GM19372 (cell line): ENCODE results near the gene CROCC.

Experiments
- ATAC-seq: cut with Tn5 transposase; IDR thresholded peaks from one replicate; pipeline ENCODE4 v1.9.1; 2021; ENCODE audit warnings: mild to moderate bottlenecking, low read depth, moderate library complexity; ENCODE audit not compliant: unreplicated experiment

Gene CROCC

DNA sequence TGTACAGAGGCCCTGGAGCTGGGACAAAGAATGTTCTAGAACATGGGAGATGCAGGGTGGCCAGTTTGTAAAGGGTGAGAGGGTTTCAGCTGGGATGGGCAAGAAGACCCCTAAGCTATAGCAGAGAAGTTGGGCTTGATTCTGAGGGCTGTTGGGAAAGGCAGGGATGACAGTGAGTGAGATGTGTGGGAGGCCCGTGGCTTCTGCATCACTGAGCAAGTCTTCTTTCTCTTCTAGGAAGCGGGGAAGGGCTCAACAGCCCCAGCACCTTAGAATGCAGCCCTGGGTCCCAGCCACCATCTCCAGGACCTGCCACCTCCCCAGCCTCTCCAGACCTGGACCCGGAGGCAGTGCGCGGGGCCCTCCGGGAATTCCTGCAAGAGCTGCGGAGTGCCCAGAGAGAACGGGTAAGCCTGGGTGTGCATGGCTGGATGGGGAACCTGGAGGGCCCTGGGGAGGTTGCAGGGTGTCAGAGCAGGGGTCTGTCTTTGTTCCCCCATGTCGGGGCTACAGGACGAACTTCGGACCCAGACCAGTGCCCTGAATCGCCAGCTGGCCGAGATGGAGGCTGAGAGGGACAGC is 43.8 kb downstream of the CROCC start:
- ATAC-seq = no peak

DNA sequence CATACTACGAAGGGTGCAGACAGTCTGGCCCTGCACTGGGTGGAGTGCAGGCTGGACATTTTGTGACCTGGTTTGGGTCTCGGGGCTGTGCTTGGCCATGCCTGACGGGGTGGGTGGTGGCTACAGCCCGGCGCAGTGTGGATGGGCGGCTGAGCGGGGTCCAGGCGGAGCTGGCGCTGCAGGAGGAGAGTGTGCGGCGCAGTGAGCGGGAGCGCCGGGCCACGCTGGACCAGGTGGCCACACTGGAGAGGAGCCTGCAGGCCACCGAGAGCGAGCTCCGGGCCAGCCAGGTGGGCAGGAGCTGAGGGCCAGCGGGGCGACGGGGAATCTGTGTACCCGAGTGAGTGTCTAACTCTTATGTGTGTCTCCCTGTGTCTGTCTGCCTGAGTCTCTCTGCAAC is 44.6 kb downstream of the CROCC start:
- ATAC-seq = no peak

DNA sequence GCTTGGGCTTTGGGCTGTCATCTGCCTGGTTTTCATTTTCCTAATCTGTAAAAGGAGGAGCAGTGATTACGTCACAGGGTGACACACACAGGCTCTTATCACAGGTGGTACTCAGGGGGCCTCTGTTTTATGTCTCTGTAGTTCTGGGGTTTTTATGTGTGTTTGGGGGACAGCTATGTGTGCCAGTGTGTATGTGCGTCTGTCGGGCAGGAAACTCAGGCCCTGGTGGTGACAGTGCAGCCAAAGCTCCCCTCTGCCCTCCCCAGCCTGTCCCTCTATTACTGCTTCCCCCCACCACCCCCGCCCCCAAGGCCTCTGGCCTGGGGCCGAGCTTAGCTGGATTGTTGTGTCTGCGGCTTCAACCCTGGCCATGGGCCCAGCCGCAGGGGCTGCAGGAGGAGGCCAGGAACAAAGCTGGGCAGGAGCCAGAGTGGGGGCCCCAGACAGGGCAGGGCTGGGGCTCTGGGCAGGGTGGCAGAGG is 45.4 kb downstream of the CROCC start:
- no peak for ATAC-seq

DNA sequence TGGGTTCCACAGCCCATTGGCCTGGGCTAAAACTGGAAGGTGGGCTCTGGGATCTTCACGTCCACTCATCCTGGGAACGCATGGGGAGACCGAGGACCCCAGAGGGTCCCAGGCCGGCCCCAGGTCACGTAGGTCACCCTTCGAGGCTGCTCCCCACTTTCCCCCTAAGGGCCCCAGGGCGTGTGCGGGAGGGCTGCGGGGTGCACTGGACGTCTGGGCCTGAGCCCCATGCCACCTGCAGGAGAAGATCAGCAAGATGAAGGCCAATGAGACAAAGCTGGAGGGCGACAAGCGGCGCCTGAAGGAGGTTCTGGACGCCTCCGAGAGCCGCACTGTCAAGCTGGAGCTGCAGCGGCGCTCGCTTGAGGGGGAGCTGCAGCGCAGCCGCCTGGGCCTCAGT is 46.2 kb downstream of the CROCC start:
- no peak for ATAC-seq

DNA sequence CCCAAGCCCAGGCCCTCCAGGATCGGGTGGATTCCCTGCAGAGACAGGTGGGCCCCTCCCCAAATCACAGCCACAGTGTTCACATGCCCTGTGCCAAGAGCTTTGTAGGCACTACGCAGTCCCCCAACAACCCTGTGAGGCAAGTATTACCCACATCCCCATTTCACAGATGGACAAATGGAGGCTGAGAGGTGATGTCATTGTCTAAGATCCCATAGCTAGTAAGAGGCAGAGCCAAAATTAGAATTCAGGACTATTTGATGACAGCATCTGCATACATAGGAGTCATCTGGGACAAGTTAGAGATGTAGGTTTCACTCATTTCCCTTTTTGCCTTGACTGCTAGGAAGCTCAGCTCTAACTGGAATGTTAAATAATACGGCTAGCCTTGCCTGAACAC is 46.6 kb downstream of the CROCC start:
- no peak for ATAC-seq

DNA sequence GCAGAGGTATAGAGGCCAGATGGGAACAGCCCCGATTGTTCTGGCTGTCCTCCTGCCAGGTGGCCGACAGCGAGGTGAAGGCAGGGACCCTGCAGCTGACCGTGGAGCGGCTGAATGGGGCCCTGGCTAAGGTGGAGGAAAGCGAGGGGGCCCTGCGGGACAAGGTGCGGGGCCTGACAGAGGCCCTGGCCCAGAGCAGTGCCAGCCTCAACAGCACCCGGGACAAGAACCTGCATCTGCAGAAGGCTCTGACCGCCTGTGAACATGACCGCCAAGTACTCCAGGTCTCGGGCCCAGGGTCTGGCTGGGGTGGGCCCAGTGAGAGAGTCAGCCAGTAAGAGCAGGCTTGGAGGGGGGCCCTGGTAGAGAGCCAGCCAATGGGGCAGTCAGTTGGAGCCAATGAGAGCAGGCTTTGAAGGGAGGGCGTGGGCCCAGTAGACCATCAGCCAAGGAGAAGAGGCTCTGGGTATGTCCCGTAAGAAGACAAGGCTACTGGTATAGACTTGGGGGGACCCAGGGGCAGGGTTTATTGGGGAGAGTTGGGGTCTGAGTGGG is 47.4 kb downstream of the CROCC start:
- no peak for ATAC-seq

DNA sequence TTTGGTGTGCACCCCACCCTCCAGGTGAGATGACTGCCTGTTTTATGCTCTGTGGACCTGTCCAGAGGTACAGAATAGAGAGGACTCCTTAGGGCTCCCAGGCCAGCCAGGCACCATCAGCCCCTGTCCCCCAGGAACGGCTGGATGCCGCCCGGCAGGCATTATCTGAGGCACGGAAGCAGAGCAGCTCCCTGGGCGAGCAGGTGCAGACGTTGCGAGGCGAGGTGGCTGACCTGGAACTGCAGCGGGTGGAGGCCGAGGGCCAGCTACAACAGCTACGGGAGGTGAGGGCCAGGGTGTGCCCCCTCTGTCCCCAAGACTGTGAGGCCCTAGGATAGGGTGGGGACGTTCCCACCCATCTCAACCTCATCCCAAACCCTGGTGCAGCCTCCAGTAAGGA is 47.9 kb downstream of the CROCC start:
- no peak for ATAC-seq

DNA sequence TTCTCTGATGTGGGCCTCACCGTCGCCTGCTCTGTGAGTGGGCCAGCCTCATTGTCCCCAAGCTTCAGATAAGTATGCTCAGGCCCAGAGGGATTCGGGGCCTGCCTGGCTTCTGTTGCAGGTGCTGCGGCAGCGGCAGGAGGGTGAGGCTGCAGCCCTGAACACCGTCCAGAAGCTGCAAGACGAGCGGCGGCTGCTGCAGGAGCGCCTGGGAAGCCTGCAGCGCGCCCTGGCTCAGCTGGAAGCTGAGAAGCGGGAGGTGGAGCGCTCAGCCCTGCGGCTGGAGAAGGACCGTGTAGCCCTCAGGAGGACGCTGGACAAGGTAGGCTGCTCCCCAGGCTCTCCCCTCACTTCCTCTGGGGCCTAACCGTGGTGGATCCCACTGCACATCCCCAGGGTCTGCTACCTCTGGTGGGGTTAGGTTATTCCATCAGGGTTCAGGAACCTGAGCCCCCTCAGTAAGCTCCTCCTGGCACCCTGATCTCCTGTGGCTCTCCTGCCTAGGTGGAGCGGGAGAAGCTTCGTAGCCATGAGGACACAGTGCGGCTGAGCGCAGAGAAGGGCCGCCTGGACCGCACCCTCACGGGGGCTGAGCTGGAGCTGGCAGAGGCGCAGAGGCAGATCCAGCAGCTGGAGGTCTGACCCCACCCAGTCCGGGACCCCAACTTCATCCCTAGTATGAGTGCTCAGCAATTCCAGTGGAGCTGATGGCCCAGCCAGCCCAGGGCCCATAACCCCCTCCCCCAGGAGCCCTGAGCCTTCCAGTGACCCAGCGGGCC is 48.6 kb downstream of the CROCC start:
- ATAC-seq = no peak

DNA sequence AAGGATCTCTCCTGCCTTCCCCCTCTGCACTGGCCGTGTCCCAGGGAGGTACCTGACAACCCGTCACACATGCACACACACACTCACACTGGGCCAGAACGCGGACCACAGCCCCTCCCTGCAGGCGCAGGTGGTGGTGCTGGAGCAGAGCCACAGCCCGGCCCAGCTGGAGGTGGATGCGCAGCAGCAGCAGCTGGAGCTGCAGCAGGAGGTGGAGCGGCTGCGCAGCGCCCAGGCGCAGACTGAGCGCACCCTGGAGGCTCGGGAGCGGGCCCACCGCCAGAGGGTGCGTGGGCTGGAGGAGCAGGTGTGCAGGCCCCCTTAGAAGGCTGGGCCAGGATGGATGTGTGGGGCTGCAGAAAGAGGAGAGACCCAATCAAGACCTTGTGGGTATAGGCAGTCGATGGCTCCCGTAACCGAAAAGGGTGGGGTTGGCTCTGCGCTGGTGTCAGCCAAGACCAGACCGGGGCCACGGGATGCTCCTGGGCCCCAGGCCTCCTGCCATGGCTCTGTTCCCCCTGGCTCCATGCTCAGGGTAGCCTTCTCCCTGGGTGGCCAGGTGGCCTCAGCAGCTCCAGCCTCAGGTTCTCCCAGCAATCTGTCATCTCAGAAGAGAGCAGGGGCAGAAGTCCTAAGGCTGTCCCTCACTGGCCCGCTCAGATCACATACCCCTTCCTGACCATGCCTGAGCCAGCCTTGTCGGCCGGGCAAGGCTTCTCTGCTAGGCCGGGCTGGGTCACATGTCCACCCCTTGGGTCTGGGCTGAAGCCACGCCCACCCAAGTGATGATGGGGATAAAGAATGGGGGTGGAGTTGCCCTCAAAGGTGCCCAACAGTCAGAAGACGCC is 49.8 kb downstream of the CROCC start:
- no peak for ATAC-seq

DNA sequence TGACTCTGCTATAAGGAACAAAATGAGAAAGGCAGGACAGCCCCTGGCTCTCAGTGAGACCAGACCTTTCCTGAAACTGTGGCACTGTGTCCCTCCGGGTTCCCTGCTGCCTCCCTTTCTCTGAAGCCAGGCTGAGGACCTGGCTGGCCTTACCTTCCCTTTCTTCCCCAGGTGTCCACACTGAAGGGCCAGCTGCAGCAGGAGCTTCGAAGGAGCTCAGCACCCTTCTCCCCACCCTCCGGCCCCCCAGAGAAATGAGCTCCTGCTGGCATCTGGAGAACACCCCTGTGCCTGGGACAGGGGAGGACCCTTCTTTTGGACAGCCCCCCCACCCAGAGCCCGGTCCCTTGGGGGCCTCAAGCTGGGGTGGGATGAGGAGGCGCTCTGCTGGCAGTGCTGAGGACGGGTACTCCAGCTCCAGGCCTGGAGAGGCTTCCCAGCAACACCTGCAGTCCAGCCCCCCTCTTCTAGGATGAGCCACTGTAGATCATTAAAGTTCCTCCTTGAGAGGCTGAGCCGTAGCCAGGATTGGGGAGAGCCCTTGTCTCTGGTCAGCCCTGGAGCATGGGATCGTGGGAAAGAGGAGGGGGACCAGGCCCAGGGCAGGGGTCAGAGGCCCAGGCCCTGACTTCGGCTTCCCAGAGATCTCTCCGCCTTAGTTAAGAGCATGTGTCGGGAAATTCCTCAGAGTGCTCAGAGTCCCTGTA is 50.6 kb downstream of the CROCC start:
- no peak for ATAC-seq

DNA sequence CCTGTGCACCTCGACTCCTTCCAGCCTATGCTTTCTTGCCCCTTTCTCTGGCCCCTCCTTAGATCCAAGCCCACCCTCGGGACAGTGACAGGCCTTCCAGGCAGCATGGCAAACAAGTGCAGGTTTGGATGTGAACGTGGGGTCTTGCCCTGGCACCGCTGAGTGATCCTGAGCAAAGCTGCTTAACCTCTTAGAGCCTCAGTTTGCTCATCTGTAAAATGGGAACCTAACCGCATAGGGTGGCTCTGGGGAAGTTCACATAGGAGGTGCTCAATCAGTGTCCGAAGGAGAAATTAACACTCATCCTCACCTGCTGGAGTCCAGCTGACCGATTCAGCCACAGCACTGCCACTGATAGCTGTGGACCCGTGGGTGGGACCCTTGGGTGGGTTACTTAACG is 51.5 kb downstream of the CROCC start:
- no peak for ATAC-seq

DNA sequence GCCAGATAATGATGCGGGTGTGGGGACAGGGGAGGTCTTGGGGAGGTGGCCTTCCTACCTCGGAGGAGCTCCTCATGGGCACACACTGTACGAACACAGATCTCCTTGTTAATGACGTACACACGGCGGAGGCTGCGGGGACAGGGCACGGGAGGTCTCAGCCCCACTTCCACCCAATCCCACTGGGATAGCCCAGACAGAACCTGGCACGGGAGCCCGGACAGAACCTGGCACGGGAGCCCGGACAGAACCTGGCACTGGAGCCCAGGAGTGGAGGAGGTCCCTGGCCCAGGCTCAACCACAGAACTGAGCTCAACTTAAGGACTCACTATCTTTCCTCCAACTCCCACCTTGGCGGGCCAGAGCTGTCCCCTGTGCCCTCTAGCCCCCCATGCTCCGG is 53.5 kb downstream of the CROCC start:
- no peak for ATAC-seq

DNA sequence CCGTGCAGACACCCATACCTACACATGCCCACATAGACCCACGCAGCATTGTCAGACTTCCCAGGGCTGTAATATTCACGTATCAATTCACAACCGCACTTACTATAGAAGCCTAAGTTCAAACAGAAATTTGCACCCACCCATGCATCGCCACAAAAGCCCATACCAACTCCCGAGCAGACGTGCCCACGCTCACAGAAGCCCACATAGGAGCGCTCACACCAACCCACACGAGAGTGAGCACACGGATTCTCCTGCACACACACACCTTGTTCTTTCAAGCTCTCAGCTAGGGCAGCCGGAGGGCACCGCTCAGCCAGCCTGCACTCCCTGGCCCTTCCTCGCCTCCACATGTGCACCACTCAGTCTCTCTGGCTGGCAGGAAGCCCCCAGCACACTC is 54.1 kb downstream of the CROCC start:
- ATAC-seq = no peak

DNA sequence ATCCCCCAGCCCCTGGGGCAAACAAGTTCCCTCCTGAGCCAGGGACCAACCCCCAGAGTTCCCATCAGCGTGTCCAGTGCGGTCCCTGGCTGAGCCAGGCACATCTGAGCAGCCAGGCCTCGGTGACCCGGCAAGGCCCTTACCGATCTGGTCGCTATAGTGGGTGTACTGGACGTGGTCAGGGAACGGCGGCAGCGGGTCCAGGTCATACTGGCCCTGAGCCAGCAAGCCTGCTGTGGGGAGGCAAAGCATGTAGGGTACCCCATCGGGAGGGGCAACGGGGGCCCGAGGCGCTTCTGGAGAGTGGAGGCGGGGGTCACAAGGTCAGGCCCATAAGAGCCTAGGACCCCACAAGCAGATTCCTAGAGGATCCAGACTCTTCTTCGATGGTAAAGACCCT is 55.2 kb downstream of the CROCC start:
- no peak for ATAC-seq

DNA sequence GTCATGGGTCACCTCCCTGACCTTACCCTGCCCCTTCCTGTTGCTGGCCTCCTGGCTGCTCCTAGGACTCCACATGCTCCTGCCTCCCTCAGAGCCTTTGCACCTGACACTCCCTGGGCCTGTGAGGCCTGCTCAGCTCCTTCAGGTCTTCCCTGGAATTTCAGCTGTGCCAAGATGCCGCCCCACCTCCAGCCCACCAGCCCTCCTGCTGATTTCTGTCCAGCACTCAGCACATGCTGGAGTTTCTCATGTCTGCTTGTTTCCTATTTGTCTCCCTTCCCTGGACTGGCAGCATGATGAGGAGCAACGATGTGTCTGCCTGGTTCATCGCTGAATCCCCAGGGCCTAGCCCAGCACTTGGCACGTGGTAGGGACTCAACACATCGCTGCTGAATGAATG is 55.6 kb downstream of the CROCC start:
- ATAC-seq = no peak

DNA sequence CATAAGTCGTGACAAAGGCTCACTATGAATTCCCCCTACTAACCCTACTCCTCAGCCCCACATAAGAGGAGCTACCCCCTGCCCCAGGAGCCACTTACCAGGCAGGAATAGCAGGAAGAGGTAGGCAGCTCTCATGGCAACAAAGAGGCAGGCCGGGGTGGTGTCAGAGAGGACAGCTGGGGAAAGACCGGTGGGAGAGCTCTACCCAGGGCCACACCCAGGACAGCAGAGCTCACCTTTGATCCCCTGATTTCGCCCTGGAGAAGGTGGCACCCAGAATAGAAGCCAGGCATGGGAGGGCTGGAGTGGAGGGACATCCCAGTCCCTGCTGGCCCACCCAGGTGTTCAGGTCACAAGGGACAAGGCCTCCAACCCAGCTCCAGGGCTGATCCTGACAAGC is 56.4 kb downstream of the CROCC start:
- no peak for ATAC-seq

DNA sequence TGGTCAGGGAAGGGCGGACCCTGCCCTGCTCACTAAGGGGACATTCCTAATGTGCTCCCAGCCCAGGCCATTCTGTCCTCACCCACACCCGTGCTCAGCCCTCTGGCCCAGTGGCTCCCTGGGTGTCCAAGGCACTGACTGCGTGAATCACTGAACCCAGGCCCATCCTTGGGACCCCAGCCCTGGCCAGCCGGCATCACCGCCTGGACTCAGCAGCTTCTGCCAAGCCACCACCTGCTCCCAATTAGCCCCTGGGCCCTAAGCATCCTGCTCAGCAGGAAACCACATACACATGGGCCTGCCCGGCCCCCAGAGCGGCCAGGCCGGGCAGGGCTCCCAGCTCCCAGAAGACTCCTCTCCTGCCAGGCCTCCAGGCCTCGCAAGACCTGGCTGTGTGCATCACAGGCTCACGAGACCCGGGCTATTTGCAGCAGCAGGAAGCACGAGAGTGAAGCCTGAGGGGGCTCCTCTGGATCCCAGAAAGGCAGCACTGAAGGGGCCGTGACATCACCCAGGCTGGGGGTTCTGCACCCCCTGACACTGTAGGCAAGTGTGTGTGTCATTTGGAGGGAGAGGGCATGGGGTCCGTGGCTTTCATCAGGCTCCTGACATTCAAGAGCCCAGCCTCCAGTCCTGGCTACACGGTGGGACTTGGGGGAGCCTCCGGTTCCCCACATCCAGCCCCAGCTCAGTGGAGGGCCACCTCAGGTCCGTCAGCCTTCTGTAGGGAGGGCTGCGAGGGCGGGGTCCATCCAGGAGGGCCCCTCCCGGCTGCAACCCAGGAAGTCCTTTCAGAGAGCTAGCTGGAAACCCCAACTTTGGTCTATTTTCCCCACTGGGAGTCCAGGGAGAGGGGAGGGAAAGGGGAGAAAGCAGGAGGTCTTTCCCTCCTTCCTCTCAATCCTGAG is 57.1 kb downstream of the CROCC start:
- ATAC-seq = no peak

DNA sequence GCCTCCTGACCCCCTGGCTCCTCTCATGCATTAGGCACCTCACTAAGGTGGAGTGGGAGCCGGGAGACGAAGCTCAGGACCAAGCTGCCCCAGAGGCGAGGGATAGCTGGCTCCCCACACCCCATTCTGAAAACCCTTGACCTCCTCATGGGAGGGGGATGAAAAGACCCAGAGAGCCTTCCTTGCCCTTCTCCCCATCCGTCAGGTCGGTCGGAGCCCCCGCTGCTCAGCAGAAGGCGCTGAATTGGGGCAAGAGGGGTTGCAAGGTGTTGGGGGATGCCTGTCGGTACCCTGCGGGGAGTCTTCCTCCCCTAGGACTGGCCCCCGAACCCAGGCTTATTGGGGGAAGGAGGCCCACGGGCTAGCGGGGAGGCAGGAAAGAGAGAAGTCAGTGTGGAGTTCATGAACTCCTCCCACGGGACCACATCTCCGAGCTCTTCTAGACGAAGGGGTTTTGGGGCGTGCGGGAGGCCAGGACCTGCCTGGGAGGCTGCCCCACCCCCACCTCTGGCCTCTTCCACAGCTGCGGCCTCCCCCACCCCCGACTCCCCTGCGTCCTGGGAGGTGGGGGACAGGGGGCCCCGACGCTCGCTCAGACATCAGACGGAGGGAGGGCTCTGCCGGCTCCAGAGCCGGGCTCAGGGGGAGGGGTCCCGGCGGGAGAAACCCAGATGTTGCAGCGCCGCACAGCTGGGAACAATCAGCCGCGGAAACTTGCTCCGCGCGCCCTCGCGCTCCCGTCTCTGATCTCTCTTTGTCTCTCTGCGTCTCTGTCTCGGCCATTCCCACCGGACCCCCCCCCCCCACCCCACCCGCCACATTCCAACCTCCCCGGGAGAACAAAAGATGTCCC is 58.0 kb downstream of the CROCC start:
- no peak for ATAC-seq
